NCI-H446 treated with DMSO at 0.1 percent for 48 hours (cell line): ENCODE results near the gene TLR1.
"Not testable (repeated sequence)": the region's sequence is repeated elsewhere in the genome, so short reads cannot be mapped to it uniquely, and the experiment has no call there.

ENCODE experiments used
- DNase-seq: peaks from one replicate; lab custom pipeline; 2025; lab: John Stamatoyannopoulos, UW

Gene TLR1

GRCh38 chr4:38806251-38806650, 1.7 kb upstream of the TLR1 start:
- not testable (repeated sequence) for DNase-seq

GRCh38 chr4:38805530-38806145, 1.0 kb upstream of the TLR1 start:
- DNase-seq = no peak

- no peak for DNase-seq
These were observed 548 bp downstream of the TLR1 start for GRCh38 chr4:38803833-38804653.

- DNase-seq = no peak
These were observed 1.8 kb downstream of the TLR1 start for GRCh38 chr4:38802561-38803355.

- no peak for DNase-seq
These were observed 3.6 kb downstream of the TLR1 start for GRCh38 chr4:38800961-38801450.

- DNase-seq = no peak
These were observed 4.2 kb downstream of the TLR1 start for GRCh38 chr4:38800366-38800765.

- DNase-seq = no peak
These were observed 9.5 kb downstream of the TLR1 start for GRCh38 chr4:38795087-38795486.

GRCh38 chr4:38794051-38794450, 10.5 kb downstream of the TLR1 start:
- DNase-seq = no peak

GRCh38 chr4:38791010-38791409, 13.6 kb downstream of the TLR1 start:
- no peak for DNase-seq

GRCh38 chr4:38788317-38788716, 16.3 kb downstream of the TLR1 start:
- DNase-seq = no peak

- no peak for DNase-seq
These were observed 16.9 kb downstream of the TLR1 start for GRCh38 chr4:38787693-38788092.

GRCh38 chr4:38785901-38786402, 18.6 kb downstream of the TLR1 start:
- no peak for DNase-seq

GRCh38 chr4:38785041-38785790, 19.4 kb downstream of the TLR1 start:
- no peak for DNase-seq

GRCh38 chr4:38784141-38784540, 20.4 kb downstream of the TLR1 start:
- no peak for DNase-seq

GRCh38 chr4:38783109-38783460, 21.5 kb downstream of the TLR1 start:
- no peak for DNase-seq

- no peak for DNase-seq
These were observed 22.0 kb downstream of the TLR1 start, which contains the start of gene TLR10 for GRCh38 chr4:38782452-38783108. Gene TLR10, minus strand, starts transcription at chr4:38782990. Its CDS starts 7,400 bp downstream, at chr4:38775590.

- no peak for DNase-seq
These were observed 22.7 kb downstream of the TLR1 start for GRCh38 chr4:38781854-38782261.

GRCh38 chr4:38780833-38781484, 23.6 kb downstream of the TLR1 start:
- no peak for DNase-seq

GRCh38 chr4:38779790-38780189, 24.8 kb downstream of the TLR1 start:
- no peak for DNase-seq

- not testable (repeated sequence) for DNase-seq
These were observed 26.7 kb downstream of the TLR1 start for GRCh38 chr4:38777925-38778324.

- DNase-seq = no peak
These were observed 29.3 kb downstream of the TLR1 start for GRCh38 chr4:38775326-38775725.
